Kidney epithelial cell (primary cell): Measurements from ENCODE around the gene KAT6B. TPM values are rescaled to one million over a fixed set of nuclear protein-coding genes. Genes with fewer than 3 reads are reported as not detected.
"Not testable (repeated sequence)": the region's sequence is repeated elsewhere in the genome, so short reads cannot be mapped to it uniquely, and the experiment has no call there.

ENCODE experiments used
- DNase-seq: peaks from one replicate; pipeline ENCODE4 v3.0.0-alpha.2; 2010; ENCODE audit warnings: low read depth
- H3K27me3 ChIP-seq: 2 replicates; pipeline ENCODE4 v1.6.0; 2011; ENCODE audit warnings: low read length; ENCODE audit not compliant: control insufficient read depth, insufficient read depth
- H3K36me3 ChIP-seq: 2 replicates; pipeline ENCODE4 v1.5.1; 2011; ENCODE audit warnings: low read length; ENCODE audit not compliant: control insufficient read depth, insufficient read depth
- H3K4me3 ChIP-seq: 2 replicates; pipeline ENCODE4 v1.5.1; 2011; ENCODE audit warnings: low read depth, mild to moderate bottlenecking, control low read depth, low read length
- total RNA-seq: library from RNA; depleted of rRNA; stranded (reverse); fragments of >200 nt; gene quantifications from 2 replicates; pipeline ENCODE4 v1.2.3, GENCODE V29; 2015
- TF ChIP-seq, protein P1 (sequence below): IDR thresholded peaks from 2 replicates; pipeline ENCODE4 v1.5.1; 2011; ENCODE audit warnings: mild to moderate bottlenecking, moderate library complexity, low read length, control low read depth, inconsistent platforms; ENCODE audit not compliant: insufficient read depth, poor library complexity, severe bottlenecking

Gene KAT6B
- total RNA-seq, 1 donor from 2014 or later, result 8.0 TPM

DNA sequence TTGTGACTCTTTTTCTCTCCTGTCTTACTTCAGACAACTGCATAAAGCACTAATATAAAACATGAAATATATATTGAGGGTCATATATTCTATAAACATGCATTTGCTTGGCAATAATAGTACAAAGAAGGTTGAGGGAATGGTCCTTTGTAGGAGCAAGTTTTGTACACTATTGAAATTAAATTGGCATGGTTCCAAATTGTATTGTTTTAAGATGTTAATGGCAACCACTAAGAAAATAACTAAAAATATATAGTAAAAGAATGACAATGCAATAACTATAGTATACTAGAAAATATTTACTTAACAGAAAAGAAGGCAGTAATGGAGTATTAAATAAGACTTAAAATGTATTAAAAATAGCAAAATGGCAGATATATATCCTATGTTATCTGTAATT, 33.7 kb upstream of the KAT6B start:
- no peaks in the 10 kb centered on the region for H3K27me3 ChIP-seq
- TF ChIP-seq, protein P1, sequence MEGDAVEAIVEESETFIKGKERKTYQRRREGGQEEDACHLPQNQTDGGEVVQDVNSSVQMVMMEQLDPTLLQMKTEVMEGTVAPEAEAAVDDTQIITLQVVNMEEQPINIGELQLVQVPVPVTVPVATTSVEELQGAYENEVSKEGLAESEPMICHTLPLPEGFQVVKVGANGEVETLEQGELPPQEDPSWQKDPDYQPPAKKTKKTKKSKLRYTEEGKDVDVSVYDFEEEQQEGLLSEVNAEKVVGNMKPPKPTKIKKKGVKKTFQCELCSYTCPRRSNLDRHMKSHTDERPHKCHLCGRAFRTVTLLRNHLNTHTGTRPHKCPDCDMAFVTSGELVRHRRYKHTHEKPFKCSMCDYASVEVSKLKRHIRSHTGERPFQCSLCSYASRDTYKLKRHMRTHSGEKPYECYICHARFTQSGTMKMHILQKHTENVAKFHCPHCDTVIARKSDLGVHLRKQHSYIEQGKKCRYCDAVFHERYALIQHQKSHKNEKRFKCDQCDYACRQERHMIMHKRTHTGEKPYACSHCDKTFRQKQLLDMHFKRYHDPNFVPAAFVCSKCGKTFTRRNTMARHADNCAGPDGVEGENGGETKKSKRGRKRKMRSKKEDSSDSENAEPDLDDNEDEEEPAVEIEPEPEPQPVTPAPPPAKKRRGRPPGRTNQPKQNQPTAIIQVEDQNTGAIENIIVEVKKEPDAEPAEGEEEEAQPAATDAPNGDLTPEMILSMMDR, result no peak

GRCh38 chr10:74793240-74793639, 33.2 kb upstream of the KAT6B start:
- not testable (repeated sequence) for H3K4me3 ChIP-seq, H3K27me3 ChIP-seq, H3K36me3 ChIP-seq, DNase-seq

More for the DNA sequence above, 33.7 kb upstream of the KAT6B start:
- no peak for DNase-seq
- H3K4me3 ChIP-seq, result no peak overlapping the region
- H3K36me3 ChIP-seq, result no peaks in the 10 kb centered on the region

DNA sequence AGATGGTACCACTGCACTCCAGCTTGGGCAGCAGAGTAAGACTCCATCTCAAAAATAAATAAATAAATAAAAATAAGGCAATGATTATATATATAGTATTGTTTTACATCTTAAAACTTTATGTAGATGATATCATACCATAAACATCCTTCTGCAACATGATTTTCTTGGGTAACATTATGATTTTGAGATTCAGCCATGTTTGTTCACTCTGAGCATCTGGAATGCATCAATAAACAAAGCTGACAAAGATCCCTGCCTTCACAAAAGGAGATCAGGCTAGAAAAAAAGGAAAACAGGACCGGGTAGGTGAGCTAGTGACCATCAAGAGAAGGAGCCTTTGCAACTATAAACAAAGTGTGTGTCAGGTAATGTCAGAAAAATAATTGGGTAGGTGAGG, 31.9 kb upstream of the KAT6B start:
- Histone ChIP-seq H3K27me3 (no peaks in the 10 kb centered on the region), H3K4me3 (no peak overlapping the region), H3K36me3 (no peaks in the 10 kb centered on the region)
- no peak for DNase-seq
- TF ChIP-seq, protein P1, result no peak

GRCh38 chr10:74797550-74797949, 28.9 kb upstream of the KAT6B start:
- Histone ChIP-seq H3K36me3 (no peaks in the 10 kb centered on the region), H3K4me3 (no peak overlapping the region), H3K27me3 (no peaks in the 10 kb centered on the region)
- DNase-seq, result no peak
- TF ChIP-seq, protein P1, result no peak

- Histone ChIP-seq H3K4me3 (no peak overlapping the region), H3K36me3 (no peaks in the 10 kb centered on the region), H3K27me3 (no peaks in the 10 kb centered on the region)
- TF ChIP-seq, protein P1, result no peak
- DNase-seq, result peak; percentile 51
These were observed 26.6 kb upstream of the KAT6B start for GRCh38 chr10:74799721-74800221.

- Histone ChIP-seq H3K4me3 (no peak overlapping the region), H3K36me3 (no peaks in the 10 kb centered on the region), H3K27me3 (no peaks in the 10 kb centered on the region)
- DNase-seq, result no peak
- TF ChIP-seq, protein P1, result no peak
These were observed 25.0 kb upstream of the KAT6B start for GRCh38 chr10:74801447-74801846.

DNA sequence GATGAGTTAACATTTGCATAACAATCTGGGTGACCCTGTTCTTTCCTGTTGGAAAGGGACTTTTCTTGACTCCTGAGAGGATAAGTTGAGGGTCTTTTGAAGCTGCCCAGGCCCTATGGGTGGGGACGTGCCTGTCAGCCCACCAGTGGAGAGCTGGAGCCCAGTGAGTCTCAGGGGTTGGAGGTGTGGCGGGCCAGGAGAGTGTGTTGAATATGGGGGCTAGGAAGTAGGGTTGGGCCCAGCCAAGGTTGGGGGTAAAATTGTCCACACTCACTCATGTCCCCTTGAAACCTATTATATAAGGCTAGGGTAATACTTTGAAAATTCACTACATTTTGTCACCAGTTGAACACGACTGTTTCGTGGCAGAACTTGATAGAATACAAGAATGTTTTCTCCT, 17.9 kb upstream of the KAT6B start:
- no peak for DNase-seq
- TF ChIP-seq, protein P1, result no peak
- no peak overlapping the region for H3K4me3 ChIP-seq
- H3K27me3 ChIP-seq, result peaks cover 2% of the 10 kb centered on the region
- no peaks in the 10 kb centered on the region for H3K36me3 ChIP-seq
